H1 (cell line): ENCODE data around the gene RAD18. TPM values are rescaled to one million over a fixed set of nuclear protein-coding genes. Genes with fewer than 3 reads are reported as not detected.

ENCODE experiments used
- CTCF ChIA-PET: fragments of 300-600 bp; sonication (Branson Sonifier 250); formaldehyde crosslinking; loops from one replicate; lab custom pipeline; 2021; ENCODE audit not compliant: partially characterized antibody; lab: Charles Lee
- POLR2A ChIA-PET: fragments of 300-600 bp; sonication (Branson Sonifier 250); formaldehyde crosslinking; loops from one replicate; lab custom pipeline; 2021; ENCODE audit warnings: inconsistent platforms; ENCODE audit not compliant: partially characterized antibody; lab: Charles Lee
- DNase-seq, 2 experiments: peaks; one replicate each; pipeline versions ENCODE4 v3.0.0 to v3.0.0-alpha.2; 2010 to 2022; ENCODE audit warnings: low spot score in 2 of 2, low read depth in 1 of 2, mixed read lengths in 1 of 2
- FAIRE-seq: peaks from 2 replicates; lab custom pipeline; 2011; peaks lifted over from hg19 to GRCh38; lab: Jason Lieb, UNC
- H2AFZ ChIP-seq: 2 replicates; pipeline ENCODE4 v1.8.1; 2012; ENCODE audit warnings: low read length, inconsistent platforms
- H2AK5ac ChIP-seq: 2 replicates; pipeline ENCODE4 v1.6.1; 2013; ENCODE audit warnings: low read depth, low read length
- H2BK120ac ChIP-seq: replicated peaks from 2 replicates; pipeline ENCODE3; 2013; ENCODE audit warnings: low read depth, low read length, inconsistent platforms
- H2BK12ac ChIP-seq: 2 replicates; pipeline ENCODE4 v1.6.1; 2013; ENCODE audit warnings: low read depth, low read length
- H2BK15ac ChIP-seq: 2 replicates; pipeline ENCODE4 v1.6.1; 2013; ENCODE audit warnings: low read length
- H2BK20ac ChIP-seq: 2 replicates; pipeline ENCODE4 v1.6.1; 2013; ENCODE audit warnings: low read length
- H2BK5ac ChIP-seq: 2 replicates; pipeline ENCODE4 v1.6.1; 2013; ENCODE audit warnings: low read depth, low read length
- H3K14ac ChIP-seq: 2 replicates; pipeline ENCODE4 v1.6.1; 2013; ENCODE audit warnings: inconsistent platforms; ENCODE audit not compliant: insufficient read length
- H3K18ac ChIP-seq: 2 replicates; pipeline ENCODE4 v1.6.1; 2013; ENCODE audit warnings: low read length; ENCODE audit errors: extremely low read depth
- H3K23ac ChIP-seq: 2 replicates; pipeline ENCODE4 v1.6.1; 2013; ENCODE audit warnings: inconsistent platforms; ENCODE audit not compliant: insufficient read length
- H3K23me2 ChIP-seq: 2 replicates; pipeline ENCODE4 v1.6.1; 2013; ENCODE audit warnings: low read depth, low read length
- H3K27ac ChIP-seq: 2 replicates; pipeline ENCODE4 v1.6.1; 2011; ENCODE audit warnings: low read depth, low read length, inconsistent platforms
- H3K27me3 ChIP-seq, 4 experiments: replicated peaks in 1 of 4; 1 replicate in 1 of 4; 2 replicates in 3 of 4; pipeline versions ENCODE4 v1.6.1 to v1.8.1; 2011 to 2013; ENCODE audit warnings: low read length in 3 of 4, mild to moderate bottlenecking in 3 of 4, inconsistent platforms in 2 of 4, mixed read lengths in 2 of 4, moderate library complexity in 1 of 4; ENCODE audit not compliant: control insufficient read depth in 3 of 4, insufficient read depth in 3 of 4; ENCODE audit errors: extremely low read depth in 1 of 4
- H3K36me3 ChIP-seq, 4 experiments: 2 replicates each; pipeline versions ENCODE4 v1.6.1 to v1.8.1; 2011 to 2013; ENCODE audit warnings: mild to moderate bottlenecking in 4 of 4, low read length in 3 of 4, moderate library complexity in 2 of 4, control low read depth in 1 of 4, inconsistent platforms in 1 of 4; ENCODE audit not compliant: insufficient read depth in 4 of 4, control insufficient read depth in 2 of 4
- H3K4ac ChIP-seq: replicated peaks from 2 replicates; pipeline ENCODE3; 2013; ENCODE audit warnings: low read length, low read depth, mixed read lengths, inconsistent platforms; ENCODE audit not compliant: insufficient read length
- H3K4me1 ChIP-seq, 4 experiments: replicated peaks in 1 of 4; 1 replicate in 1 of 4; 2 replicates in 3 of 4; pipeline versions ENCODE4 v1.6.1 to v1.8.1; 2011 to 2013; ENCODE audit warnings: low read length in 3 of 4, inconsistent platforms in 2 of 4, mixed read lengths in 1 of 4; ENCODE audit not compliant: insufficient read depth in 4 of 4, control insufficient read depth in 3 of 4
- H3K4me2 ChIP-seq, 2 experiments: 2 replicates each; pipeline versions ENCODE4 v1.6.1 to v1.8.1; 2011 to 2013; ENCODE audit warnings: low read depth in 2 of 2, low read length in 2 of 2, control low read depth in 1 of 2, inconsistent platforms in 1 of 2, mild to moderate bottlenecking in 1 of 2; ENCODE audit not compliant: insufficient read depth in 1 of 2
- H3K4me3 ChIP-seq, 4 experiments: fragments of 200-600, 300-600 bp in 1 of 4; sonication (generic), shearing (Covaris generic), sonication (Bioruptor Twin) in 1 of 4; 2 replicates each; pipeline versions ENCODE4 v1.5.1 to v1.8.1; 2011 to 2016; ENCODE audit warnings: low read length in 4 of 4, low read depth in 3 of 4, control low read depth in 2 of 4, inconsistent platforms in 2 of 4, mild to moderate bottlenecking in 2 of 4, mixed read lengths in 1 of 4, moderate library complexity in 1 of 4; ENCODE audit not compliant: insufficient read depth in 2 of 4; ENCODE audit errors: extremely low read depth in 1 of 4
- H3K56ac ChIP-seq: replicated peaks from 2 replicates; pipeline ENCODE3; 2013; ENCODE audit warnings: low read depth, mild to moderate bottlenecking, mixed read lengths, low read length, inconsistent platforms; ENCODE audit not compliant: insufficient read length
- H3K79me1 ChIP-seq: 2 replicates; pipeline ENCODE4 v1.6.1; 2013; ENCODE audit warnings: low read depth, low read length, control low read depth
- H3K79me2 ChIP-seq, 2 experiments: 2 replicates each; pipeline versions ENCODE4 v1.6.1 to v1.8.1; 2012 to 2013; ENCODE audit warnings: low read length in 2 of 2, mild to moderate bottlenecking in 2 of 2, inconsistent platforms in 1 of 2; ENCODE audit not compliant: insufficient read depth in 2 of 2, control insufficient read depth in 1 of 2
- H3K9ac ChIP-seq, 4 experiments: replicated peaks in 1 of 4; 1 replicate in 1 of 4; 2 replicates in 3 of 4; pipeline versions ENCODE4 v1.6.1 to v1.8.1; 2011 to 2013; ENCODE audit warnings: low read depth in 3 of 4, low read length in 3 of 4, control low read depth in 2 of 4, mild to moderate bottlenecking in 2 of 4, moderate library complexity in 2 of 4, inconsistent platforms in 1 of 4; ENCODE audit errors: extremely low read depth in 1 of 4
- H3K9me3 ChIP-seq, 2 experiments: 2 replicates each; pipeline versions ENCODE4 v1.6.1 to v1.8.1; 2012 to 2013; ENCODE audit warnings: mild to moderate bottlenecking in 2 of 2, moderate library complexity in 2 of 2, control low read depth in 1 of 2, inconsistent platforms in 1 of 2, low read depth in 1 of 2, low read length in 1 of 2, mixed read lengths in 1 of 2; ENCODE audit not compliant: insufficient read depth in 2 of 2
- H4K20me1 ChIP-seq, 2 experiments: replicated peaks in 1 of 2; 2 replicates each; pipeline versions ENCODE3 to v1.8.1; 2011 to 2013; ENCODE audit warnings: inconsistent platforms in 2 of 2, low read length in 2 of 2, mild to moderate bottlenecking in 1 of 2; ENCODE audit not compliant: insufficient read depth in 2 of 2, control insufficient read depth in 1 of 2
- H4K5ac ChIP-seq: 2 replicates; pipeline ENCODE4 v1.6.1; 2013; ENCODE audit warnings: low read length, low read depth, mixed read lengths, inconsistent platforms; ENCODE audit not compliant: insufficient read length
- H4K8ac ChIP-seq: 2 replicates; pipeline ENCODE4 v1.8.0; 2013; ENCODE audit warnings: mild to moderate bottlenecking, moderate library complexity, low read length, inconsistent platforms; ENCODE audit not compliant: insufficient read depth; ENCODE audit errors: extremely low read depth
- H4K91ac ChIP-seq: replicated peaks from 2 replicates; pipeline ENCODE3; 2013; ENCODE audit warnings: low read length, mixed read lengths, inconsistent platforms; ENCODE audit not compliant: insufficient read length
- BCL11A ChIP-seq, 2 experiments: IDR thresholded peaks; one replicate each; pipeline ENCODE4 v1.6.1; 2011; ENCODE audit warnings: low read depth in 2 of 2, low read length in 2 of 2, mild to moderate bottlenecking in 2 of 2
- CHD1 ChIP-seq: IDR thresholded peaks from 2 replicates; pipeline ENCODE4 v1.6.1; 2012; ENCODE audit warnings: low read depth, low read length, improper control_type of control experiment
- EGR1 ChIP-seq: IDR thresholded peaks from 2 replicates; pipeline ENCODE4 v1.6.1; 2011; ENCODE audit warnings: low read depth, low read length, borderline replicate concordance
- HDAC2 ChIP-seq, 2 experiments: fragments of 300-600 bp in 1 of 2; sonication (generic) in 1 of 2; IDR thresholded peaks; 2 replicates each; pipeline ENCODE4 v1.6.1; 2011 to 2012; ENCODE audit warnings: low read depth in 2 of 2, low read length in 2 of 2, mild to moderate bottlenecking in 2 of 2, moderate library complexity in 2 of 2, borderline replicate concordance in 1 of 2, inconsistent platforms in 1 of 2
- KDM4A ChIP-seq: IDR thresholded peaks from one replicate; pipeline ENCODE4 v1.7.1; 2012; ENCODE audit warnings: low read depth, mild to moderate bottlenecking, moderate library complexity, low read length, inconsistent platforms; ENCODE audit not compliant: severe bottlenecking
- MAFK ChIP-seq: IDR thresholded peaks from 2 replicates; pipeline ENCODE4 v1.6.1; 2012; ENCODE audit warnings: low read depth, mild to moderate bottlenecking, improper control_type of control experiment, low read length
- NANOG ChIP-seq: IDR thresholded peaks from 2 replicates; pipeline ENCODE4 v1.6.1; 2011; ENCODE audit warnings: low read length, low read depth, mild to moderate bottlenecking, inconsistent platforms; ENCODE audit not compliant: insufficient read depth, poor library complexity, severe bottlenecking
- POLR2A ChIP-seq, 2 experiments: IDR thresholded peaks; 1 replicate in 1 of 2; 2 replicates in 1 of 2; pipeline ENCODE4 v1.6.1; 2011; ENCODE audit warnings: low read depth in 2 of 2, low read length in 2 of 2, mild to moderate bottlenecking in 2 of 2; ENCODE audit errors: control extremely low read depth in 1 of 2
- POU5F1 ChIP-seq: IDR thresholded peaks from 2 replicates; pipeline ENCODE4 v1.6.1; 2011; ENCODE audit warnings: low read depth, mild to moderate bottlenecking, low read length, moderate library complexity
- RAD21 ChIP-seq, 2 experiments: IDR thresholded peaks in 1 of 2; conservative IDR thresholded peaks in 1 of 2; 2 replicates each; pipeline ENCODE4 v1.6.1; 2011; ENCODE audit warnings: low read depth in 2 of 2, low read length in 2 of 2, improper control_type of control experiment in 1 of 2, inconsistent platforms in 1 of 2, mild to moderate bottlenecking in 1 of 2, moderate library complexity in 1 of 2
- RXRA ChIP-seq: IDR thresholded peaks from 2 replicates; pipeline ENCODE4 v1.6.1; 2011; ENCODE audit warnings: low read depth, mild to moderate bottlenecking, low read length, moderate library complexity; ENCODE audit not compliant: insufficient read depth
- SAP30 ChIP-seq: fragments of 300-600 bp; sonication (generic); IDR thresholded peaks from 2 replicates; pipeline ENCODE4 v1.7.1; 2012; ENCODE audit warnings: low read length, moderate library complexity, mild to moderate bottlenecking, inconsistent platforms; ENCODE audit not compliant: insufficient read depth, insufficient replicate concordance
- SIX5 ChIP-seq: IDR thresholded peaks from 2 replicates; pipeline ENCODE4 v1.6.1; 2011; ENCODE audit warnings: mild to moderate bottlenecking, low read depth, low read length
- SP4 ChIP-seq: IDR thresholded peaks from 2 replicates; pipeline ENCODE4 v1.6.1; 2012; ENCODE audit warnings: low read length, inconsistent platforms
- WGBS, 2 experiments: shearing (Covaris generic) in 1 of 2; methylation state at CpG; one replicate each; pipeline versions ENCODE4 v1.1.6 to v1.1.7; 2013 to 2015; ENCODE audit warnings: low lambda C conversion rate in 2 of 2, mixed read lengths in 2 of 2, inconsistent platforms in 1 of 2, low coverage in 1 of 2, missing lambda C conversion rate in 1 of 2; ENCODE audit not compliant: insufficient replicate concordance in 2 of 2, insufficient coverage in 1 of 2, insufficient read length in 1 of 2; ENCODE audit errors: extremely low coverage in 1 of 2, missing lambda C conversion rate in 1 of 2; 5-methylcytosine and 5-hydroxymethylcytosine counted together
- polyA plus RNA-seq, 7 experiments: library from polyadenylated mRNA; depleted of rRNA in 3 of 7; stranded (reverse) in 5 of 7; unstranded in 2 of 7; fragments of >200 nt in 5 of 7; fragments of 200-250 nt in 2 of 7; gene quantifications; 1 replicate in 5 of 7; 2 replicates in 1 of 7; 4 replicates in 1 of 7; pipeline versions ENCODE4 v1.2.1 to v1.2.3, GENCODE V29; 2011 to 2013; ENCODE audit warnings: missing spikeins in 2 of 7, mixed read lengths in 2 of 7
- total RNA-seq: library from RNA; stranded (reverse); fragmentation: NEBNext Ultra II Directional; extraction: Animal tissue kit (Norgen Biotek cat#: 25700); gene quantifications from 2 replicates; pipeline ENCODE4 v1.2.1, GENCODE V29; 2021

RAD18 gene
- total and polyA plus RNA-seq, 2 of the 8 experiments (the other 6 are each of a cell fraction or from before 2014, with no cell fraction given): 13.0 to 23.2 TPM

DNA sequence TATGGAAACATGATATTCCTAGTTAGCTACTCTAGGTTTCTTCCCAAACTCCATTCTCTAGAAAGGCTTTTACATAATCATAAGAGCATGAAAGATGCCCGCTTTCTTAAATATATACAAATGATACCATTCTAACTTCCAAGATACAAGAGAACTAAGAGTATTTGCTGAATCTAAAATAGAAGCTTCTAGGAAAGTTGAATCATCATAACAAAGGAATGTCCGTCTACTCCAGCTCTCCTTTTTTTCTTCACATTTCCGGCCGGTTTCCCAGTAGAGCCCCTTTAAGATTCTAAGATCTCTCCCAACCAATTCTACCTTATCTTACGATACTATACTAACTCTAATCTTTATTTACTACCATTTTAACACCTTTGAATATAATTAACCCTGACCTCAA, 60.1 kb downstream of the RAD18 start:
- no peak overlapping the region for H4K8ac ChIP-seq
- H4K91ac ChIP-seq: no peak overlapping the region
- H2BK15ac ChIP-seq: no peak overlapping the region
- H3K79me2 ChIP-seq: no peaks in the 10 kb centered on the region
- no peak overlapping the region for H3K9ac ChIP-seq
- H4K5ac ChIP-seq: no peak overlapping the region
- FAIRE-seq (no peak), DNase-seq (no peak)
- H2BK5ac ChIP-seq: no peak overlapping the region
- H3K27ac ChIP-seq: no peak overlapping the region
- 91 to 100% methylated on average over 1 to 5 of the region's 5 CpGs for WGBS, 2 experiments
- no peak overlapping the region for H3K56ac ChIP-seq
- CTCF ChIA-PET: no interaction called here
- H3K14ac ChIP-seq: no peak overlapping the region
- no peak overlapping the region for H3K4me2 ChIP-seq
- no peaks in the 10 kb centered on the region for H3K23me2 ChIP-seq
- no peak overlapping the region for H3K18ac ChIP-seq
- no peak overlapping the region for H2AK5ac ChIP-seq
- H3K36me3 ChIP-seq: peaks cover 0 to 2% (median 0%) of the 10 kb centered on the region in 4 experiments; a peak in 4 of 8 replicates
- no peak overlapping the region for H2BK12ac ChIP-seq
- no peak overlapping the region for H3K23ac ChIP-seq
- no peaks in the 10 kb centered on the region for H4K20me1 ChIP-seq
- H3K4me1 ChIP-seq: no peaks in the 10 kb centered on the region
- TF ChIP-seq MAFK (no peak), SAP30 (no peak), SIX5 (no peak), POU5F1 (no peak), RAD21 (IDR thresholded peaks at IDR 0.05 in 1 of 2, conservative IDR thresholded peaks at IDR 0.05 in 1 of 2; ENCODE audit: low read depth in 2 of 2, low read length in 2 of 2) (no peak), HDAC2 (IDR thresholded peaks at IDR 0.05; ENCODE audit: borderline replicate concordance in 1 of 2, low read depth in 2 of 2, low read length in 2 of 2) (no peak), POLR2A (IDR thresholded peaks at IDR 0.05; ENCODE audit: control extremely low read depth in 1 of 2, low read depth in 2 of 2, low read length in 2 of 2) (no peak), EGR1 (no peak), BCL11A (IDR thresholded peaks at IDR 0.05; ENCODE audit: low read depth in 2 of 2, low read length in 2 of 2) (no peak), RXRA (no peak), SP4 (no peak), NANOG (no peak), KDM4A (no peak), CHD1 (no peak)
- no peak overlapping the region for H2BK120ac ChIP-seq
- H2BK20ac ChIP-seq: no peak overlapping the region
- no peak overlapping the region for H2AFZ ChIP-seq
- POLR2A ChIA-PET: no interaction called here
- no peaks in the 10 kb centered on the region for H3K9me3 ChIP-seq
- H3K4me3 ChIP-seq: no peak overlapping the region
- no peaks in the 10 kb centered on the region for H3K27me3 ChIP-seq
- no peak overlapping the region for H3K4ac ChIP-seq
- H3K79me1 ChIP-seq: no peaks in the 10 kb centered on the region
